Measurements from ENCODE around the gene SERP2.

GRCh38 chr13:44412346-44412935, 38.8 kb downstream of the SERP2 start:
- TF ChIP-seq ETV6 (conservative IDR thresholded peaks at IDR 0.05 in 1 of 2, IDR thresholded peaks at IDR 0.05 in 1 of 2; ENCODE audit: borderline replicate concordance in 1 of 2, low read depth in 1 of 2) = no peak
- TF ChIP-seq ATF7 (IDR thresholded peaks at IDR 0.05; ENCODE audit: low read depth) = no peak
- no peak for TF ChIP-seq RCOR1 (conservative IDR thresholded peaks at IDR 0.05; ENCODE audit: low read depth, low read length)
- TF ChIP-seq CREM (IDR thresholded peaks at IDR 0.05; ENCODE audit: low read depth) = no peak
- no peak for TF ChIP-seq CTCF (IDR thresholded peaks at IDR 0.05 in 2 of 3, conservative IDR thresholded peaks at IDR 0.05 in 1 of 3; ENCODE audit: control insufficient read depth in 2 of 3, extremely low read depth in 1 of 3, insufficient read depth in 1 of 3, low read depth in 3 of 3, low read length in 3 of 3)
- TF ChIP-seq JUNB (IDR thresholded peaks at IDR 0.05) = no peak
- no peak for TF ChIP-seq POLR2A (IDR thresholded peaks at IDR 0.05; ENCODE audit: low read depth, low read length)
- no peak for TF ChIP-seq HDAC6 (IDR thresholded peaks at IDR 0.05; ENCODE audit: unreplicated experiment)
- no peak for TF ChIP-seq RAD21 (IDR thresholded peaks at IDR 0.05; ENCODE audit: insufficient read depth, low read depth, low read length)
- no peak for TF ChIP-seq ZBTB4 (CRISPR knock-in tag; IDR thresholded peaks at IDR 0.05)
- TF ChIP-seq TCF12 (IDR thresholded peaks at IDR 0.05; ENCODE audit: low read depth, low read length) = no peak
- no peak for TF ChIP-seq REST (IDR thresholded peaks at IDR 0.05; ENCODE audit: low read depth, low read length)
- no peak for TF ChIP-seq EZH2 (IDR thresholded peaks at IDR 0.05; ENCODE audit: borderline replicate concordance, control insufficient read depth, low read depth, low read length)

Data from GM12878 (cell line).